HL-60/S4 (cell line): ENCODE results near the gene ARFGEF3.
"Not testable (repeated sequence)": the region's sequence is repeated elsewhere in the genome, so short reads cannot be mapped to it uniquely, and the experiment has no call there.

Experiments
- in situ Hi-C: fragments of 300-500 bp; cut with MboI; formaldehyde crosslinking; loops from 2 replicates; pipeline ENCODE4 v1.14.3; 2022; ENCODE audit warnings: low sequenced_read_pairs

ARFGEF3 gene

DNA sequence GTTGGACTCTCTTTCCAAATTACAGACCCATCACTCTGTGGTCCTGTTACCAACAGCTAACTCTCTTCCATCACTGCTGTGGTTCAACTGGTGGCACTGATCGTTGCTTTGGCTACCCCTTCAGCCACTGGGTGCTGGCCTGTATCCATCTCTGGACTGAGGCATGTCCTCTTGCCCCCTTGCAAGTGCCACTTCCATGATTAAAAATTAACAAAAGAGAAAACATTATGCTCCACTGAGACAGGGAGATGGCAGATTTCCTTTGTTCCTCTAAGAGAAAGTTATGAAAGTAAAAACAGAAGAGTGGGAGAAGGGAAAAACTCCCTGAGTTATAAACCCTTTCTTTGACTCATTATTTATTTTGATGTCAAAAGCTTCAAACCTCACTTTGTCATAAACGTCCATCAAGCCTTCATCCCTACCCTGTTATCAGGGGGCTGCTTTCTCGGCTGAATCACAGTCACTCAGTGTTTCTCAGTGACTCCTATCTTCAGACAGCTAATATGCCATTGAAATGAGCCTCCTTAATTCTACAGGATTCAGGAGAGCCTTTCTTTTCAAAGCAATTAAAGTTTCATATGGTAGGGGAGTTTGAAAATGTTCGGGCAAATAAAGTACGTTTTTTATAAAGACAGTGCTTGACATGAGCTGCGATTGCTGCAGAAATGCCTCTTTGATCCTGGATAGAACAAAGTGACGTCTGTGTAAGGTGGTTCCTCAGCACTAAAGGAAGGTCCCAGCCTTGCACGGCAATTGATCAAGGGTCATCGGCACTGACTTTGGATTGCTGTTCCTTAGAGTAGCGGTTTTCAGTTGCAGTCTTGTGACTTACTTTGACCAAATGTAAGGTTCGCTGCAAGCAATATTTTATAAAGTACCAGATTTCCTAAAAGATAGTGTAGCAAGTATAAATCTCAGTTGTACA, 106.5 kb downstream of the ARFGEF3 start:
- in situ Hi-C loops = no loop called here

GRCh38 chr6:138271451-138271850, 109.7 kb downstream of the ARFGEF3 start:
- in situ Hi-C loops = no loop called here

GRCh38 chr6:138272533-138273315, 111.0 kb downstream of the ARFGEF3 start:
- in situ Hi-C loops = no loop called here

DNA sequence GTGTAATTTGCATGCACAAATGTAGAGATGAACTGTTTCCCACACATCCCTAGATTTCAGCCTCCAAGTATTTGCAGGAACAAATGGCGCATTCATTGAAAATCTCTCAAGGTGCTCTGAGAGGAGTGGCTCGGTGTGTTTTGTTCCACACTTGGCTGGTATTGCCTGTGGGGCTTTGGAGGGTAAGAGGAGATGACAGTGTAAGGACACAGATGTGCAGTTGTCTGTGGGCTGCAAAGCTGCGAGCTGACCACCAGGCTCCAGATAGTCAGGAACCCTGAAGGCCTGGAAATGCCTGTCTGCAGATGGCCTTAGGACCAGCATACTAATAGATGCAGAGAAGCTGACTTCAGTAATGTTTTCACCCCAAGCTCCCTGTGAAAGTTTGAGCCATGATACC, 114.2 kb downstream of the ARFGEF3 start:
- in situ Hi-C loops = no loop called here

- in situ Hi-C loops = no loop called here
Observed at GRCh38 chr6:138277835-138278234, 116.1 kb downstream of the ARFGEF3 start.

GRCh38 chr6:138278326-138278725, 116.6 kb downstream of the ARFGEF3 start:
- in situ Hi-C loops = no loop called here

DNA sequence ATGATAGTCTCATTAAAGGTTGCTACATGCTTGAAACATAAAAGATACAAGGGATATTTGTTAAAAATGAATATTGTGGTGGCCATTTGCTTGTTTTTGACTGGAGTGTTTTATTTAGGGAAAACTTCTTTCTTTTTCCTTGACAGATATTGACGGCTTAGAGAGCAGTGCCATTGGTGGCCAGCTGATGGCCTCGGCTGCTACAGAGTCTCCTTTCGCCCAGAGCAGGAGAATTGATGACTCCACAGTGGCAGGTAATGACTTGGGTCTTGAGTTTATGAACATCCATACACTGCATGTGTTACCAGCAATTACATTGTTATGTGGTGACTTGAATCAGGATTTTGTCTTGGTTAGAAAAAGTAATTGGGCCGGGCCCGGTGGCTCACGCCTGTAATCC, 124.1 kb downstream of the ARFGEF3 start:
- in situ Hi-C loops = no loop called here

DNA sequence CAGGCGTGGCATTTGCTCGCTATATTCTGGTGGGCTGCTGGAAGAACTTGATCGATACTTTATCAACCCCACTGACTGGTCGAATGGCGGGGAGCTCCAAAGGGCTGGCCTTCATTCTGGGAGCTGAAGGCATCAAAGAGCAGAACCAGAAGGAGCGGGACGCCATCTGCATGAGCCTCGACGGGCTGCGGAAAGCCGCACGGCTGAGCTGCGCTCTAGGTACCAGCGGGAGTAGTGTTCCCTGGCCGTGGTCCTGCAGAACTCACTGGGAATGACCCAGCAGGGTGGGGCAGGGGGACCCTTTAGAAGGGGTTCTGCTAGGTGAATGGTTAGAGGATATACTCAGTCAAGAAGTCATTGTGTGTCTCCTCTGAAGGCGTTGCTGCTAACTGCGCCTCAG, 125.0 kb downstream of the ARFGEF3 start:
- in situ Hi-C loops = no loop called here

DNA sequence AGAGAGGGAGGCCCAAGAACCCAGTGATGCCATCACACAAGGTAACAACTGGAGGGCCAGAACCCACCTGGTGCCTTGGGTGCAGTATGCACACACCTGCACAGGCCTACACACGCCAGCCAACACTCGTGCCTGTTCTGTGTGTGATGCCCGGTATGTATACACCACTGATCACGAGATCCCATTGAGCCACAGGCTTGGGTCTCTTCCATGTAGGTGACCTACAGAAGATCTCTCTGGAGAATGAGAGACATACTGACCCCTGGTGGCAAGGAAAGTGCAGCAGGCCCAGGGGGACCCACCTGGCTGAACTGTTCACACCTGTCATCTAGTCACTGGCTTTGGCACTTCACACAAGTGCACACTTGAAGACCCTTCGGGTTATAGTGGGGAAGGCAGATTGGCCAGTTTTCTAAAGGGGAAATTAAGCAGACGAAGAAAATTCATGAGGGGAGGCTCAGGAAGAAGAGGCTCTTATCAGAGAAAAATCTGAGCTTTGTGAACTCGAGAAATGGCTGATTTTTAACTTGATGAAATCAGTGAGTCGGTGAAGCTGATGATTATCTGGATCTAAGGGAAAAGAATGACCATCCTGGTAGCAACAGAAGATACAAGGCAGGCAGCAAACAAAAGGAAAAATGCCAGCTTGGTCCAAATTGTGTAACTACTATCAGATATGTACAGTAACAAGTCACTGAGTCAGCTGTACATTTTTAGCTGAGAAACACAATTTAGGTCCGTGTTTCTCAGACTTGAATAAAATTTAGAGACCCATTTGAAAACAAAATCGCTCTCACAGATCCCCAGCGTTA, 125.6 kb downstream of the ARFGEF3 start:
- in situ Hi-C loops = no loop called here

DNA sequence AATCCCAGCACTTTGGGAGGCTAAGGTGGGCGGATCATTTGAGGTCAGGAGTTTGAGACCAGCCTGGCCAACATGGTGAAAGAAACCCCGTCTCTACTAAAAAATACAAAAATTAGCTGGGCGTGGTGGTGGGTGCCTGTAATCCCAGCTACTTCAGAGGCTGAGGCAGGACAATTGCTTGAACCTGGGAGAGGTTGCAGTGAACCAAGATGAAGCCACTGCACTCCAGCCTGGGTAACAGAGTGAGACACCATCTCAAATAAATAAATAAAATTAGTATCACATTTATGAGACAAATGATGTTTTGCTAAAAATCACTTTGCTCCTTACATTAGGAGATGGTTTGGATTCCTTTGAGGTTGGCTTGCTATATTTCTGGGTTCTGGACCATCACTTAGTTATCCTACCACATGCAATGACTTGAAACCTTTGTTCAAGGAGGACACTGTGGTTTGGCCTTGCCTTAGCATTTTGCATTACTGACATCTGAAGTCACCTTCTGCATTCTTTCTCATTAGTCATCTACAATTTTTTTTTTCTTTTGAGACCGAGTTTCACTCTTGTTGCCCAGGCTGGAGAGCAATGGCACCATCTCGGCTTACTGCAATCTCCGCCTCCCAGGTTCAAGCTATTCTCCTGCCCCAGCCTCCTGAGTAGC, 126.8 kb downstream of the ARFGEF3 start:
- in situ Hi-C loops = not testable (repeated sequence)

DNA sequence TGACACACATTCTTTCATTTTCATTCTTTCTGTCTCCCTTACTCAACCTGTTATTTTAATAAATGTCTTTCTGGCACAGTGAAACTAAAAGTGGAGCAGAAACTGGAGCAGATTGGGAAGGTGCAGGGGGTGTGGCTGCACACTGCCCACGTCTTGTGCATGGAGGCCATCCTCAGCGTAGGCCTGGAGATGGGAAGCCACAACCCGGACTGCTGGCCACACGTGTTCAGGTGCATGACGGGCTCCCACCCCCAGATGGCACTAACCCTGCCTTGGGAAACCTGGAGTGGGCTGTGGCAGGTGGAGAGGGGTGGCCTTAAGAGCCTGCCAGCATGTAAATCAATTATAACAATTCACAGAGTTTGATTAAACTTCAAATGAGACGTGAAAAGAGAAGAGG, 128.0 kb downstream of the ARFGEF3 start:
- in situ Hi-C loops = no loop called here

GRCh38 chr6:138290423-138290962, 128.8 kb downstream of the ARFGEF3 start:
- in situ Hi-C loops = no loop called here

DNA sequence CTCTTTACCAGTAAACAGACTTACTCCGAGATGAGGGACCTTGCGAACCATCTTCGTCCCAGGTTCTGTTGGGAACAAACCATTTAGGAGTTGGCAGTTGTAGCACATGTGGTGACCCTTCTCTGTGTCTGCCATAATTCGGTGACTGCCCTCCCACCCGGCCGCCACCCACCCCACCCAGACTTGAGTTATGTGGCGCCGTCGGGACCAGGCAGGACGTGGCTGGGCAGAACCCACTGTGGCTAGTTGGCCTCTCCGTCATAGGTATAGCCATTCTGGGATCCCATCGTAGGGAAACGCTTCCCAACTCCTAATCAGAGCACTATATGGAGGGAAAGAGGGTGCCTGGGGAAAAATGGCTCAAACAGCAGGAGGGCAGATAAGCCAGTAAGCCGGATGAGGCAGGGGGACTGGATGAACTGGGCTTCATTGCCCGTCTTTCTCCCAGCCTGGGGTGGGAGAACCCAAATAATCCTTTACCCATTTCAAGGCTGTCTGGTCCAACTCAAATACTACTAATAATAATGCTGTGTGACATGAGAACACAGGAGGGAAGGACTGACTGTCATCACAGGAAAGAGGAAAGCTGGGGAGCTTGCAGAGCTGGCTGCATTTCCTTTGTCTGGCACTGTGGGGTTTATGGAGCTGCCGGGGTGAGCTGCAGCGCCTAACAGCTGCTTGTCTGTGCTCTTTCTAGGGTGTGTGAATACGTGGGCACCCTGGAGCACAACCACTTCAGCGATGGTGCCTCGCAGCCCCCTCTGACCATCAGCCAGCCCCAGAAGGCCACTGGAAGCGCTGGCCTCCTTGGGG, 129.5 kb downstream of the ARFGEF3 start:
- in situ Hi-C loops = no loop called here

- in situ Hi-C loops = no loop called here
Observed at GRCh38 chr6:138291849-138292181, 130.1 kb downstream of the ARFGEF3 start.

DNA sequence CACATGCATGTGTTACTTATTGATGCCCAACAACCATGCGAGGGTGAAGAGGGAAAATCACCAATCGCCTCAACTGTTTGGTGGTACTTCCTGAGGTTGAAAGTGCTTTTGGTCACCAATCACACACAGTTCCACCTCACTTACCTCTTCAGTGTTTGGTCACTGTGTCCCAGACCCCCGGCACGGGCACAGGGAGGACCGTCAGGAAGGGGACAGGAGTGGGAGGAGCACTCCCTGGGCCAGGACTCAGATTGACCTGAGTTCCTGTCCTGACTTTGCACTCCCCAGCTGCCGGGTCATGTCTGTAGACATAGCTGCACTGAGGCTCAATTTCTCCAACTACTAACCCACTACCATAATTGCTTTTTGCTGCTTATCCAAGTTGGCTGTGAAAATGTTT, 130.7 kb downstream of the ARFGEF3 start:
- in situ Hi-C loops = no loop called here

DNA sequence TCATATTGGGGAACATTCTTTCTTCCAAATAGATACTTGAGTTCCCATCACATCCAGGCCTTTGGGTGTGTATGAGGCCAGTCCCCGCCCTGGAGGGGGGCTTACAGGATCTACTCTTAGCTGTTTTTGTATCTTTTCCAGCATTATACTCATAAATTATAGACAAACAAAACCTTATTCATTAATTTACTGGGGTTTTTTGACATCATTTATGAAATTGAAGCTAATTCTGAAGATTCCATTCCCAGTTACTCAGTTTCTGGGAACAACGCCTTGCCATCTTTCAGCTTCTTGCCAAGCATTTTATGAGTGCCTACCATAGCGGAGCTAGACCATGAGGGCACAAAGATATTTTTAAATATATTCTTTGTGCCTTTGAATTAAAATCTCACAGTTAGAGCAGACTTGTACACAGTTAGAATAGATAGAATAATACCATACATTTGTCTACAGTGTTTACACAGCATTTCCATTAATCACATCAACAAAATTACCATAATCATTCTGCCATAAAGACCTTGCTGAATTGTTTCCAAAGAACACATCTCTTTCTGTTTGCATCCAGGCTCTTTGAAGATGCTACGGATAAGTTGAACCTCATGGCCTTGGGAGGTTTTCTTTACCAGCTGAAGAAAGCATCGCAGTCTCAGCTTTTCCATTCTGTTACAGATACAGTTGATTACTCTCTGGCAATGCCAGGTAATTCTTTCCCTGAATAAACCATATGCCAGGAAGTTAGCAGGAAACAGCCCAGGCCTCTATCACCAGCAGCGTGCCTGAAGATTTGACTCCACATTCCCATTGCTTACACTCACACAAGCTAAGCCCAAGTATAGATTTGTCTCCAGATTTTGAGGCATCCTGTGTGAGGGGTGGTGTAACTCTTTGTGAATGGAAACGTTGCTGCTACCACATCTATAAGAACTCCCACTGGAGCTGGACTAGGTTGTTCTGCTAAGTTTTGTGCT, 132.0 kb downstream of the ARFGEF3 start:
- in situ Hi-C loops = no loop called here

DNA sequence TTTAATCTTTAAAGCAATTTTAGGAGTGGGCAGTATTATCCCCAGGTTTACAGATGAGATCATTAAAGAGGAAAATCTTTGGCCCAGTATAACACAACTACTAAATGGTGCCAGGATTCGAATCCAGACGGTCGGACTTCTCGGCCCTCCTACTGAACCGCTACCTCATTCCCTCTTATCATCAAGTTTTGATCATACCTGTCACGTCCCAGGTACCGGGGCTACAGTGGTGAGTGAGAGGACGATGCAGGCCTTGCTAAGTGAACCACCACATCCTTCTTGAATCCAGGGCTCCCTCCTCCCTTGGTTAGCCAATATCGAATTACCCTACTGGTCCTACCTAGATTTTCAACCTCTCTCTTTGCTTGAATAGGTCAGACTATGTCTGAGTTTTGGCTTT, 134.6 kb downstream of the ARFGEF3 start:
- in situ Hi-C loops = no loop called here

GRCh38 chr6:138296786-138297185, 135.0 kb downstream of the ARFGEF3 start:
- in situ Hi-C loops = no loop called here
